Measurements from ENCODE around the gene CDKN2AIP.

GRCh38 chr4:183445097-183445428 lies 627 bp downstream of the CDKN2AIP start:
- TF ChIP-seq, protein P1, sequence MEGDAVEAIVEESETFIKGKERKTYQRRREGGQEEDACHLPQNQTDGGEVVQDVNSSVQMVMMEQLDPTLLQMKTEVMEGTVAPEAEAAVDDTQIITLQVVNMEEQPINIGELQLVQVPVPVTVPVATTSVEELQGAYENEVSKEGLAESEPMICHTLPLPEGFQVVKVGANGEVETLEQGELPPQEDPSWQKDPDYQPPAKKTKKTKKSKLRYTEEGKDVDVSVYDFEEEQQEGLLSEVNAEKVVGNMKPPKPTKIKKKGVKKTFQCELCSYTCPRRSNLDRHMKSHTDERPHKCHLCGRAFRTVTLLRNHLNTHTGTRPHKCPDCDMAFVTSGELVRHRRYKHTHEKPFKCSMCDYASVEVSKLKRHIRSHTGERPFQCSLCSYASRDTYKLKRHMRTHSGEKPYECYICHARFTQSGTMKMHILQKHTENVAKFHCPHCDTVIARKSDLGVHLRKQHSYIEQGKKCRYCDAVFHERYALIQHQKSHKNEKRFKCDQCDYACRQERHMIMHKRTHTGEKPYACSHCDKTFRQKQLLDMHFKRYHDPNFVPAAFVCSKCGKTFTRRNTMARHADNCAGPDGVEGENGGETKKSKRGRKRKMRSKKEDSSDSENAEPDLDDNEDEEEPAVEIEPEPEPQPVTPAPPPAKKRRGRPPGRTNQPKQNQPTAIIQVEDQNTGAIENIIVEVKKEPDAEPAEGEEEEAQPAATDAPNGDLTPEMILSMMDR (IDR thresholded peaks at IDR 0.05), result no peak
- TF ChIP-seq, protein P2, sequence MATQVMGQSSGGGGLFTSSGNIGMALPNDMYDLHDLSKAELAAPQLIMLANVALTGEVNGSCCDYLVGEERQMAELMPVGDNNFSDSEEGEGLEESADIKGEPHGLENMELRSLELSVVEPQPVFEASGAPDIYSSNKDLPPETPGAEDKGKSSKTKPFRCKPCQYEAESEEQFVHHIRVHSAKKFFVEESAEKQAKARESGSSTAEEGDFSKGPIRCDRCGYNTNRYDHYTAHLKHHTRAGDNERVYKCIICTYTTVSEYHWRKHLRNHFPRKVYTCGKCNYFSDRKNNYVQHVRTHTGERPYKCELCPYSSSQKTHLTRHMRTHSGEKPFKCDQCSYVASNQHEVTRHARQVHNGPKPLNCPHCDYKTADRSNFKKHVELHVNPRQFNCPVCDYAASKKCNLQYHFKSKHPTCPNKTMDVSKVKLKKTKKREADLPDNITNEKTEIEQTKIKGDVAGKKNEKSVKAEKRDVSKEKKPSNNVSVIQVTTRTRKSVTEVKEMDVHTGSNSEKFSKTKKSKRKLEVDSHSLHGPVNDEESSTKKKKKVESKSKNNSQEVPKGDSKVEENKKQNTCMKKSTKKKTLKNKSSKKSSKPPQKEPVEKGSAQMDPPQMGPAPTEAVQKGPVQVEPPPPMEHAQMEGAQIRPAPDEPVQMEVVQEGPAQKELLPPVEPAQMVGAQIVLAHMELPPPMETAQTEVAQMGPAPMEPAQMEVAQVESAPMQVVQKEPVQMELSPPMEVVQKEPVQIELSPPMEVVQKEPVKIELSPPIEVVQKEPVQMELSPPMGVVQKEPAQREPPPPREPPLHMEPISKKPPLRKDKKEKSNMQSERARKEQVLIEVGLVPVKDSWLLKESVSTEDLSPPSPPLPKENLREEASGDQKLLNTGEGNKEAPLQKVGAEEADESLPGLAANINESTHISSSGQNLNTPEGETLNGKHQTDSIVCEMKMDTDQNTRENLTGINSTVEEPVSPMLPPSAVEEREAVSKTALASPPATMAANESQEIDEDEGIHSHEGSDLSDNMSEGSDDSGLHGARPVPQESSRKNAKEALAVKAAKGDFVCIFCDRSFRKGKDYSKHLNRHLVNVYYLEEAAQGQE (IDR thresholded peaks at IDR 0.05; ENCODE audit: low read depth, low read length), result no peak
- no peak for TF ChIP-seq JUND (IDR thresholded peaks at IDR 0.05)
- TF ChIP-seq NFIC (IDR thresholded peaks at IDR 0.05; ENCODE audit: borderline replicate concordance), result no peak
- TF ChIP-seq TAF1 (IDR thresholded peaks at IDR 0.05; ENCODE audit: borderline replicate concordance, low read depth, low read length), result no peak
- TF ChIP-seq ELF1 (IDR thresholded peaks at IDR 0.05), result no peak

Data from SK-N-SH (cell line).